SKM-1 (cell line): Measurements from ENCODE around the gene MPP2.
"Not testable (repeated sequence)": the region's sequence is repeated elsewhere in the genome, so short reads cannot be mapped to it uniquely, and the experiment has no call there.

Experiments
- DNase-seq: peaks from one replicate; lab custom pipeline; 2025; ENCODE audit not compliant: unreplicated experiment; lab: John Stamatoyannopoulos, UW

MPP2 gene

GRCh38 chr17:43905400-43905984 is 1.8 kb downstream of the MPP2 start:
- no peak for DNase-seq

- no peak for DNase-seq
Observed at GRCh38 chr17:43901861-43902589, 5.3 kb downstream of the MPP2 start.

GRCh38 chr17:43900858-43901754 is 6.2 kb downstream of the MPP2 start:
- peak; percentile 18 for DNase-seq

- DNase-seq, result peak; percentile 70
Observed at GRCh38 chr17:43900183-43900857, 7.0 kb downstream of the MPP2 start.

GRCh38 chr17:43898446-43898845 is 8.9 kb downstream of the MPP2 start:
- DNase-seq, result no peak

- DNase-seq, result no peak
Observed at GRCh38 chr17:43897831-43898230, 9.5 kb downstream of the MPP2 start.

- DNase-seq, result not testable (repeated sequence)
Observed at GRCh38 chr17:43894494-43894893, 12.8 kb downstream of the MPP2 start.

GRCh38 chr17:43892647-43892952 is 14.7 kb downstream of the MPP2 start:
- DNase-seq, result no peak

GRCh38 chr17:43891851-43892646 is 15.3 kb downstream of the MPP2 start:
- no peak for DNase-seq

GRCh38 chr17:43890240-43890639 is 17.1 kb downstream of the MPP2 start:
- no peak for DNase-seq

- no peak for DNase-seq
Observed at GRCh38 chr17:43888548-43888947, 18.8 kb downstream of the MPP2 start.

GRCh38 chr17:43882761-43883415 is 24.4 kb downstream of the MPP2 start:
- DNase-seq, result no peak

GRCh38 chr17:43881758-43882505 is 25.4 kb downstream of the MPP2 start:
- DNase-seq, result no peak

GRCh38 chr17:43881181-43881580 is 26.2 kb downstream of the MPP2 start:
- no peak for DNase-seq

- DNase-seq, result peak; percentile 9
Observed at GRCh38 chr17:43880420-43880991, 26.8 kb downstream of the MPP2 start.

GRCh38 chr17:43879723-43880419 is 27.5 kb downstream of the MPP2 start:
- no peak for DNase-seq

GRCh38 chr17:43878260-43879175 is 28.8 kb downstream of the MPP2 start:
- peak; percentile 55 for DNase-seq
